Type B pancreatic cell (in vitro differentiated cells): Measurements from ENCODE around the gene EFNA5. TPM values are rescaled to one million over a fixed set of nuclear protein-coding genes. Genes with fewer than 3 reads are reported as not detected.

Experiments used
- DNase-seq: peaks from one replicate; pipeline ENCODE4 v3.0.0; 2021; ENCODE audit warnings: mixed read lengths; ENCODE audit not compliant: unreplicated experiment; ENCODE audit errors: extremely low spot score
- H3K27ac Mint-ChIP-seq: 2 replicates; pipeline ENCODE4 v1.8.0; 2021; ENCODE audit warnings: mild to moderate bottlenecking, mixed read lengths
- H3K27me3 Mint-ChIP-seq: 2 replicates; pipeline ENCODE4 v1.8.0; 2021; ENCODE audit warnings: mixed read lengths
- H3K36me3 Mint-ChIP-seq: 2 replicates; pipeline ENCODE4 v1.8.0; 2021; ENCODE audit warnings: mixed read lengths
- H3K4me1 Mint-ChIP-seq: one replicate; pipeline ENCODE4 v1.8.0; 2021; ENCODE audit warnings: mixed read lengths; ENCODE audit not compliant: unreplicated experiment
- H3K4me3 Mint-ChIP-seq: 2 replicates; pipeline ENCODE4 v1.8.0; 2021; ENCODE audit warnings: mild to moderate bottlenecking, mixed read lengths
- H3K9me3 Mint-ChIP-seq: 2 replicates; pipeline ENCODE4 v1.8.0; 2021; ENCODE audit warnings: mixed read lengths
- CTCF ChIP-seq: fragments of 200-600 bp; sonication (generic); conservative IDR thresholded peaks from 2 replicates; pipeline ENCODE4 v1.5.0; 2021; ENCODE audit warnings: antibody characterized with exemption, mild to moderate bottlenecking
- total RNA-seq: library from RNA; stranded (reverse); gene quantifications from 2 replicates; pipeline ENCODE4 v1.2.1, GENCODE V29; 2021; ENCODE audit warnings: low replicate concordance

Gene EFNA5
- total RNA-seq, 1 donor from 2014 or later: 65.0 TPM

GRCh38 chr5:107696498-107696897, 25.8 kb upstream of the EFNA5 start:
- no peaks in the 10 kb centered on the region for H3K27me3 Mint-ChIP-seq
- H3K27ac Mint-ChIP-seq: no peak overlapping the region
- H3K9me3 Mint-ChIP-seq: peaks cover 9% of the 10 kb centered on the region
- no peak overlapping the region for H3K4me3 Mint-ChIP-seq
- peaks cover 9% of the 10 kb centered on the region for H3K4me1 Mint-ChIP-seq
- H3K36me3 Mint-ChIP-seq: peaks cover 6% of the 10 kb centered on the region
- no peak for TF ChIP-seq CTCF
- DNase-seq: no peak

GRCh38 chr5:107696080-107696479, 25.3 kb upstream of the EFNA5 start:
- TF ChIP-seq CTCF: peak; percentile 53
- no peak overlapping the region for H3K4me3 Mint-ChIP-seq
- no peak overlapping the region for H3K27ac Mint-ChIP-seq

DNA sequence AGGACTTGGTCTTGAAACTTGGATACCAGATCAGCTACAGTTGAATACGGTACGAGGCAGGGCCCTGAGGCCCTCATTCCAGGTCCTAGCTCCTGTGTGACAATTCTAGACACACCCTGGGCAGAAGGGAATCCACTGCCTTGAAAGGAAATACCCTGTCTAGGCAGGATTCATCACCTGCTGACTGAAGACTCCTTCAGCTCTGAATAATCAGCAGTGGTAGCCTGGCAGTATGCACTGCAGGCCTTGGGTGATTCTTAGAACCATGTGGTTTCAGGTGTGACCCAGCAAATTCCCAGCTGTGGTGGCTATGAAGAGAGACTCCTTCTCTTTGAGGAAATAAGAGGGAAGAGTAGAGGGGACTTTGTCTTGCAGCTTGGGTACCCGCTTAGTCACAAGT, 17.2 kb upstream of the EFNA5 start:
- DNase-seq: no peak
- Mint-ChIP-seq H3K36me3 (peaks cover 6% of the 10 kb centered on the region), H3K27ac (no peak overlapping the region), H3K4me3 (no peak overlapping the region), H3K27me3 (peaks cover 4% of the 10 kb centered on the region), H3K9me3 (no peaks in the 10 kb centered on the region), H3K4me1 (no peaks in the 10 kb centered on the region)
- TF ChIP-seq CTCF: no peak

More at GRCh38 chr5:107696080-107696479, 25.3 kb upstream of the EFNA5 start:
- Mint-ChIP-seq H3K27me3 (no peaks in the 10 kb centered on the region), H3K4me1 (peaks cover 9% of the 10 kb centered on the region), H3K36me3 (peaks cover 6% of the 10 kb centered on the region), H3K9me3 (peaks cover 9% of the 10 kb centered on the region)
- DNase-seq: no peak

DNA sequence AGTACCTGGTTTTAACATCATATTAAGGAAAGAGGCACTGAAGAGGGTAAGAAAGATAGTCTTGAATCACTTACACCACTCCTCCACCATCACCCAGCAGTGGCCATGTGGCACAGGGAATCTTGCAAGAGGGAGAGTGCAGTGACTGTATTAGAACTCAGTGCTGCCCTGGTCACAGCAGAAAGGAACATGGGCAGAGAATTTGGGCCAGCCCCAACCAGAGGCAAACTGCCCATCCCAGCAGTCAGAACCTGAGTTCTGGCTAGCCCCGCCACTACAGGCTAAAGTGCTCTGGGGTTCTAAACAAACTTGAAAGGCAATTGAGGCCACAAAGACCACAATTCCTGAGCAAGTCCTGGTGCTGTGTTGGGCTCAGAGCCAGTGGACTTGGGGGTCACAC, 16.7 kb upstream of the EFNA5 start:
- peaks cover 2% of the 10 kb centered on the region for H3K9me3 Mint-ChIP-seq
- peaks cover 7% of the 10 kb centered on the region for H3K27me3 Mint-ChIP-seq
- H3K36me3 Mint-ChIP-seq: peaks cover 5% of the 10 kb centered on the region
- H3K4me3 Mint-ChIP-seq: no peak overlapping the region
- H3K27ac Mint-ChIP-seq: no peak overlapping the region
- TF ChIP-seq CTCF: no peak
- no peak for DNase-seq
- no peaks in the 10 kb centered on the region for H3K4me1 Mint-ChIP-seq

DNA sequence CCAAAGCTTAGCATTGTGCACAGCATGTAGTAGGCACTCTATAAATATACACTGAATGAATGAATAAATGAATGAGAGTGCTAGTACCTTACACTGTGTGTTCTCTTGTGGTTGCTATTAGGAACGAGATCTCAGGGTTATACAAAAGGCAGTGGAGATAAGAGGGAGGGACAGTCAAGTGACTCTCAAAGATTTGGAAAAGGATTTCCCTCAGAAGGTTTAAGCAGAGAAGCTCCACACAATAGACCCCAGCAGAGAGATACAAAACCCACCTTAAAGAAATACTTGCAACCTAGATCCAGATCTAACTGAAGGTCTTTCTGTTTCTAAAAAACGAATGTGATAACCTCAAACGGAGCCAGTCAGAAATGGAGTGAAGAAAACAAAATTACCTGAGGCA, 11.8 kb upstream of the EFNA5 start:
- peaks cover 4% of the 10 kb centered on the region for H3K4me1 Mint-ChIP-seq
- H3K9me3 Mint-ChIP-seq: peaks cover 6% of the 10 kb centered on the region
- TF ChIP-seq CTCF: no peak

DNA sequence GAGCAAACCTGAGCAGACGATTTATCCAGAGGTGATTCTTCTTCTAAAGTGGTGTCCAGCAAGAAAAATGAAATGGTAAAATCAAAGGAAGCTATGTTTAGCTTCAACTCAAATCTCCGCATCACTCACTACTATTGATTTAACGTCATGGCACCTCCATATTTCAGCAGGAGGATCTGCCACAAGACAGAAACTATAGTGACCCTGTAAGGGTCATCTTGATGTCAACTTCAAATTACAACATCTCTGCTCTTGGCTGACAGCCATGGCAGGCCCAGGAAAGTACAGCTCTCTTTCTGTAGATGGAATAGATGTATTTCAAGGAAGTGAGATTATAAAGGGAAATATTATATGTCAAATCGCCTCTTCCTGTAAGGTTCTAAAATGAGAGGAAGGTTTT, 10.1 kb upstream of the EFNA5 start:
- Mint-ChIP-seq H3K4me3 (no peak overlapping the region), H3K27ac (no peak overlapping the region), H3K27me3 (peaks cover 17% of the 10 kb centered on the region), H3K36me3 (no peaks in the 10 kb centered on the region), H3K4me1 (peaks cover 4% of the 10 kb centered on the region), H3K9me3 (peaks cover 6% of the 10 kb centered on the region)
- DNase-seq: no peak
- no peak for TF ChIP-seq CTCF

More for the DNA sequence above, 11.8 kb upstream of the EFNA5 start:
- H3K36me3 Mint-ChIP-seq: no peaks in the 10 kb centered on the region
- H3K27me3 Mint-ChIP-seq: peaks cover 17% of the 10 kb centered on the region
- no peak overlapping the region for H3K27ac Mint-ChIP-seq
- no peak overlapping the region for H3K4me3 Mint-ChIP-seq
- no peak for DNase-seq
